MG63 (cell line): Measurements from ENCODE around the gene TARDBP. TPM values are rescaled to one million over a fixed set of nuclear protein-coding genes. Genes with fewer than 3 reads are reported as not detected.
A peak's percentile ranks its signal among the peaks of the same experiment; 100 is the strongest.

Experiments
- DNase-seq: peaks from one replicate; pipeline ENCODE4 v3.0.0-alpha.2; 2020
- H3K27me3 ChIP-seq: fragments of 250-450 bp; sonication (Bioruptor Pico); 2 replicates; pipeline ENCODE4 v1.5.1; 2020; ENCODE audit warnings: mild to moderate bottlenecking, moderate library complexity
- H3K36me3 ChIP-seq: fragments of 250-450 bp; sonication (Bioruptor Pico); 2 replicates; pipeline ENCODE4 v1.5.1; 2020; ENCODE audit warnings: mild to moderate bottlenecking, moderate library complexity
- H3K4me3 ChIP-seq: fragments of 250-450 bp; sonication (Bioruptor Pico); 2 replicates; pipeline ENCODE4 v1.5.1; 2020; ENCODE audit warnings: mild to moderate bottlenecking, moderate library complexity
- H3K9me3 ChIP-seq: fragments of 250-450 bp; sonication (Bioruptor Pico); 2 replicates; pipeline ENCODE4 v1.5.1; 2020; ENCODE audit warnings: mild to moderate bottlenecking, moderate library complexity
- total RNA-seq: library from RNA; depleted of rRNA; stranded (reverse); fragments of >200 nt; shearing (Covaris generic); gene quantifications from 2 replicates; pipeline ENCODE4 v1.2.3, GENCODE V29; 2014; ENCODE audit warnings: low replicate concordance; rRNA removed

TARDBP gene
- total RNA-seq: 26.0 and 53.3 TPM in 2 replicates

GRCh38 chr1:11012260-11013159 is at the start of gene TARDBP:
TARDBP (plus strand) TSS chr1:11012654; CDS start chr1:11013728, 1,074 bp downstream.
- H3K27me3 ChIP-seq: no peaks in the 10 kb centered on the region
- peak within 1 kb of the TSS; percentile 100 for H3K4me3 ChIP-seq
- peaks cover 50% of the 10 kb centered on the region for H3K36me3 ChIP-seq
- DNase-seq: peak; percentile 87
- no peaks in the 10 kb centered on the region for H3K9me3 ChIP-seq

GRCh38 chr1:10965546-10966226 is 46.8 kb upstream of the TARDBP start:
- DNase-seq: peak; percentile 32
- H3K36me3 ChIP-seq: no peaks in the 10 kb centered on the region
- no peaks in the 10 kb centered on the region for H3K27me3 ChIP-seq
- H3K9me3 ChIP-seq: no peaks in the 10 kb centered on the region
- H3K4me3 ChIP-seq: no peak overlapping the region

DNA sequence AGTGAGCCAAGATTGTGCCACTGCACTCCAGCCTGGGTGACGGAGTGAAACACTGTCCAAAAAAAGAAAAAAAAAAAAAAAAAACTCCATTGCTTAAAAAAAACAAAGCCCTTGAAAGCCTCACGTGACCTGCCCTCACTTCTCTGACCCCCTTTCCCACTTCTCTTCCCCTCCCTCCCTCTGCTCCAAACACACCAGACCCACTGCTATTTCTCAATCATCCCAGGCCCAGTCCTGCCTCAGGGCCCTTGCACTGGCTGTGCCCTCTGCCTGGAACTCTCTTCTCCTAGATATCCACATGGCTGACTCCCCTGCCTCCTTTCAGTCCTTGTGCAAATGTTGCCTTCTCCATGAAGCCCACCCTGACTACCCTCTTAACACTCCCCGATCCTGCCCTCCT is 45.4 kb upstream of the TARDBP start:
- no peak for DNase-seq
- Histone ChIP-seq H3K36me3 (no peaks in the 10 kb centered on the region), H3K4me3 (no peak overlapping the region), H3K9me3 (no peaks in the 10 kb centered on the region), H3K27me3 (no peaks in the 10 kb centered on the region)

GRCh38 chr1:10968411-10968826 is 44.0 kb upstream of the TARDBP start:
- no peaks in the 10 kb centered on the region for H3K9me3 ChIP-seq
- no peak overlapping the region for H3K4me3 ChIP-seq

GRCh38 chr1:10969267-10969970 is 43.0 kb upstream of the TARDBP start:
- no peaks in the 10 kb centered on the region for H3K9me3 ChIP-seq
- H3K36me3 ChIP-seq: no peaks in the 10 kb centered on the region

More at GRCh38 chr1:10968411-10968826, 44.0 kb upstream of the TARDBP start:
- no peak for DNase-seq
- Histone ChIP-seq H3K36me3 (no peaks in the 10 kb centered on the region), H3K27me3 (no peaks in the 10 kb centered on the region)

DNA sequence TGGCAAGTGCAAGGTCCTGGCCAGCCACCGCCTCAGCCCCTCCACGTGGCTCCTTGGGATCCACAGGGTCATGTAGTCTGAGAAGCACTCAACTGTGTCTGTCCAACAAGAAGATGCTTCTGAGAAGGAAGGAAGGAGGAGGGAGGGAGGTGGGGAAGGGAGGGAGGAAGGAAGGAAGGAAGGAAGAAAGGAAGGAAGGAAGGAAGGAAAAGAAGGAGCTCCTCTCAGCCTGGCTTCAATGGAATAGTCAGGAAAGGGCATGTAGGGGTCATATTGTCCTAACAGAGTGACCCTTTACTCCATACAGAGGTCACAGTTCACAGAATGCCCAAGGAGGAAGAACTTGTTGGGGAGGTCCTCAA is 42.5 kb upstream of the TARDBP start:
- Histone ChIP-seq H3K27me3 (no peaks in the 10 kb centered on the region), H3K4me3 (no peak overlapping the region), H3K9me3 (no peaks in the 10 kb centered on the region), H3K36me3 (no peaks in the 10 kb centered on the region)
- DNase-seq: no peak

More at GRCh38 chr1:10969267-10969970, 43.0 kb upstream of the TARDBP start:
- DNase-seq: no peak
- no peak overlapping the region for H3K4me3 ChIP-seq
- H3K27me3 ChIP-seq: no peaks in the 10 kb centered on the region

DNA sequence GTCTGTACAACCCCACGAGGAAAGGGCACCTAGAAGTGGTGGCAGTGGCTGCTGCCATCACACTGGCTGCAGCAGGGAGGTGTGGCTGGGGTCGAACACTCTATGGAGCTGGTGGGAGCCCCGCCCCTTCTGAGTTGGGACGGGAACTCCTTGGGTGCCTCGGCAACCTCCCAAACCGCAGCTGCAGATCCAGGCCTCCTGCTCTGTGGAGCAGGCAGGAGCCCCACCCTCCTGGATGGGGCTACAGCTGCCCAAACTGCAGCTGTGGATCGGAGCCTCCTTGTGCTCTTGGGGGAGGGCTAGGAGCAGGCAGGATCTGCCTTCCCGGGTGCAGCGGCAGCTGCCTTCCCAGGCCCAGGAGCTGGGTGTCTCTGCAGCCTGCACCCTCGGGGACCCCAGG is 38.9 kb upstream of the TARDBP start:
- peak; percentile 81 for DNase-seq
- Histone ChIP-seq H3K4me3 (no peak overlapping the region), H3K27me3 (no peaks in the 10 kb centered on the region), H3K36me3 (no peaks in the 10 kb centered on the region), H3K9me3 (no peaks in the 10 kb centered on the region)

DNA sequence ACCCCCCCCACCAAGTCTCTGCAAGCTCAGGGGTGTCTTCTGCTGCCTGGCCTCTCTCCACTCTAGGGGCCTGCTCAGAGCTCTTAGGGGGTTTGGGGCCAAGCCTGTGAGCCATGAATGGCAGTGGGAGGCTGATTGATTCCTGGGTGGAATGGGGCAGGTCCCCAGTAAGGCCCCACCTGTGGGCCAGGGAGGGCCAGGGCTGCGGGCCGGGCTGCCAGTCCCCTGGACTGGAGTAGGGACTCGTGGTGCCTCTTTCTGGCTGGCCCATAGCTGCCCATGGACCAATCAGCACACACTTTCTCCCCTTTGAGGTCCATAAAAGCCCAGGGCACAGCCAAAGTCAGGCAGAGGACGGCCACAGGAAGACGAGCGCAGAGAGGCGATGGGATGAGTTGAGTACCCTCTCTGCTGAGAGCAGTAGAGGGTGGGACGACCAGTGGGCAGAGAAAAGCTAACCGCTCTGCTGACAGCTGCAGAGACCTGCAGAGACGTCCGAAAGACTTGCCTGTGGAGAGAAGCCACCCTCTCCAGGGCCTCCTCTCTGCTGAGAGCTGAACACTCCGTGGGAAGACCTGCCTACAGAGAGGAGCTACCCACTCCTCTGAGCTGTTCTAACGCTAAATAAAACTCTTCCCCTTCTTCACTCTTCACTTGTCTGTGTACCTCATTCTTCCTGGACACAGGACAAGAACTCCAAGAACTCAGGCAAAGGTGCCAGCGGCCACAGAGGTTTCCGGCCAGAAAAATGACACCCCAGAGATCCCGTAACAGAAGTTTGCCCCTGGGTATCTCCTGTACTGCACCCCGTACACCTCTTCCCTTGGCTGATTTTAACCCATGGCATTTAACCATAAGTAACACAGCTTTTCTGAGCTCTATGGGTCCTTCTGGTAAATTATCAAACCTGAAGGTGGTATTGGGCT is 38.2 kb upstream of the TARDBP start:
- Histone ChIP-seq H3K4me3 (no peak overlapping the region), H3K36me3 (no peaks in the 10 kb centered on the region), H3K9me3 (no peaks in the 10 kb centered on the region), H3K27me3 (no peaks in the 10 kb centered on the region)
- no peak for DNase-seq

- Histone ChIP-seq H3K27me3 (no peaks in the 10 kb centered on the region), H3K9me3 (no peaks in the 10 kb centered on the region), H3K4me3 (no peak overlapping the region), H3K36me3 (no peaks in the 10 kb centered on the region)
- peak; percentile 80 for DNase-seq
Measured at GRCh38 chr1:10975567-10976326, 36.7 kb upstream of the TARDBP start.

DNA sequence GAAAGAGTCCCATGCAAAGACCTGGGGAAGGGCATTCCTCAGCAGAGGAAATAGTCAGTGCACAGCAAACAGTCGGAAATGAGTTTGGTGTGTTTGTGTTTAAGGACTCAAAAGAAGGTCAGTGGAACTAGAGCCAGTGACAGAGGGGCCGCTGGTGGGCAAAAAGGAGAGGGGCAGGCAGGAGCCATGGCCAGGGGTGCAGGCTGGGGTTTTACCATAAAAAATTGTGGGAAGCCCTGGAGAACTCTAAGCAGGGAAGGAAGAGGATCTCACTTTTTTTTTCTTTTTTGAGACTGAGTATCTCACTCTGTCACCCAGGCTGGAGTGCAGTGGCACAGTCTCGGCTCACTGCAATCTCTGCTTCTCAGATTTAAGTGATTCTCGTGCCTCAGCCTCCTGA is 33.7 kb upstream of the TARDBP start:
- DNase-seq: no peak
- no peak overlapping the region for H3K4me3 ChIP-seq
- H3K27me3 ChIP-seq: no peaks in the 10 kb centered on the region
- H3K36me3 ChIP-seq: no peaks in the 10 kb centered on the region
- no peaks in the 10 kb centered on the region for H3K9me3 ChIP-seq

GRCh38 chr1:10979483-10979920 is 33.0 kb upstream of the TARDBP start:
- peak; percentile 47 for DNase-seq
- Histone ChIP-seq H3K9me3 (no peaks in the 10 kb centered on the region), H3K27me3 (no peaks in the 10 kb centered on the region), H3K36me3 (no peaks in the 10 kb centered on the region), H3K4me3 (no peak overlapping the region)

DNA sequence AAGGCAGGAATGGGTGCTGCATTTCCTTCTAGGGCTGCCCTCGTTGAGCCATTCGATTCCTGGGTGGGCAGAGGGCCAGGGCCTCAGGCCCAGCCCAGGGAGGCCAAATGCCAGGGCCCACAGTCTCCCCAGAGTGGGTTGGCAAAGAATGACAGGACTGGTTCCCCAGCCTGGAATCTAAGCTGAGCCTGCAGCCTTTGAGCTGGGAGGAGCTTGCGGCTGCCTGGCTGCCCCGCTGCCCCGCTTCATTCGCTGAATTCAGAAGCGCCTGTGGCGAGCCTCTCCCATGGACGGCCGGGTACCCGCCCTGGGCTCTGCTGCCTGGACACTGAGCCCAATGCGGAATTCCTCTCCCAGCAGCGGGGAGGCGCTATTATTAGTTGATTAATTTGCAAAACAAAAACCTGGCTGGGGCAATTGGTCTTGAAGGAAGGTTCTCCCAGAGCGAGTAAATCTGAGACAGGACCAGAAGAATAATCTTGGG is 32.3 kb upstream of the TARDBP start:
- 0 out of 2 replicates have a peak overlapping the region, but pooled peaks have one; percentile 3 for H3K4me3 ChIP-seq
- H3K27me3 ChIP-seq: no peaks in the 10 kb centered on the region
- H3K9me3 ChIP-seq: no peaks in the 10 kb centered on the region
- DNase-seq: peak; percentile 96
- H3K36me3 ChIP-seq: no peaks in the 10 kb centered on the region

DNA sequence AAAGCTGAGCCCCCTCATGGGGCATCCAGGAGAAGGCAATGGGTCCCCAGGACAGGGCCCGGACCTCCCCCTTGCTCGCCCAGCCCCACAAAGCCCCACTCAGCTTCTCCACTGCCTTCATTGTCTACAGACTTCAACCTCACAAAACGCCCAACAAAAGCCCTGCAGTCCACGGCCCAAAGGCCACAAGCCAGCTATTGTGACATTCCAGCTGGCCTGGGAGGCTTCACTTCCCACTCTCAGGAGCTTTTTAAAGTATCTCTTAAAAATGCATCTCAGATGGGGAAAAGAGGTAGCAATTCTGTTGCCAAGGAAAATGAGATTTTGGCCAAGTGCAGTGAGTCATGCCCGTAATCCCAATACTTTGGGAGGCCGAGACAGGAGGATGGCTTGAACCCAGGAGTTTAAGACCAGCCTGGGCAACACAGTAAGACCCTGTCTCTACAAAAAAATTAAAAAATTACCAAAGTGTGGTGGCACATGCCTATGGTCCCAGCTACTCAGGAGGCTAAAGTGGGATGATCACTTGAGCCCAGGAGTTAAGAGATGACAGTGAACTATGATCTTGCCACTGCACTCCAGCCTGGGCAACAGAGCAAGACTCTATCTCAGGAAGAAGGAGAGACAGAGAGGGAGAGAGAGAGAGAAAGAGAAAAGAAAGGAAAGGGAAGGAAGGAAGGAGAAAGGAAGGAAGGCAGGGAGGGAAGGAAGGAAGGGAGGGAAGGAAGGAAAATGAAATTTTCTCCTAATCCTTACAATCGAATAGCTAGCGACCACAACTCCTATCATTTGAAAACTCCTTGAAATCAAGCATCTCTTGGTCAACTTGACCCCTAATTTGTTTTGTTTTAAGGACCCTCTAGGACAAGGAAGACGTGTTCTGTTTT is 31.4 kb upstream of the TARDBP start:
- no peak overlapping the region for H3K4me3 ChIP-seq
- H3K27me3 ChIP-seq: no peaks in the 10 kb centered on the region
- no peaks in the 10 kb centered on the region for H3K36me3 ChIP-seq
- peak; percentile 55 for DNase-seq
- H3K9me3 ChIP-seq: no peaks in the 10 kb centered on the region

GRCh38 chr1:10986525-10986890 is 25.9 kb upstream of the TARDBP start:
- H3K27me3 ChIP-seq: peaks cover 2% of the 10 kb centered on the region; the same call in 1 of the 2 replicates

More at GRCh38 chr1:10986525-10986890, 25.9 kb upstream of the TARDBP start:
- Histone ChIP-seq H3K4me3 (no peak overlapping the region), H3K9me3 (no peaks in the 10 kb centered on the region), H3K36me3 (no peaks in the 10 kb centered on the region)
- no peak for DNase-seq
